ENCODE results near the gene NEXN.

DNA sequence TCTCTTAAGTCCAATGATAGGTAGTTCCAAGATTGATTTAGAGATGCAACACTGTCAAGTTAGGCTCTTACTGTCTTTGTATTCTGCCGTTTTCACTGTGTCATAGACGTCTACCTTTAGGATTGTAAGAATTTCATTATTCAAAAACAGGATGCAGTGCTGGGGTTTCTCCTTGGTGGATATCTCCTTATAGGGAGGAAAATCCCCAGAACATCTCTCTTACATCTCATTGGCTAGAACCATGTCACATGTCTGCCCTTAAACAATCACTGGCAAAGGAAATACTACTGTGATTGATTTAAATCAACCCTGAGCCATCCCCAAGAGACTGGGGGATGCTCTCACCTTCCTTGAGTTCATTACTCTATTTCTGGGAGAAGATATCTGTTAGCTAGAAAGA lies 101.3 kb downstream of the NEXN start:
- no peak for TF ChIP-seq POLR2A (IDR thresholded peaks at IDR 0.05; ENCODE audit: extremely low read depth, insufficient read length)
- TF ChIP-seq, protein P1, sequence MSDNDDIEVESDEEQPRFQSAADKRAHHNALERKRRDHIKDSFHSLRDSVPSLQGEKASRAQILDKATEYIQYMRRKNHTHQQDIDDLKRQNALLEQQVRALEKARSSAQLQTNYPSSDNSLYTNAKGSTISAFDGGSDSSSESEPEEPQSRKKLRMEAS (IDR thresholded peaks at IDR 0.05; ENCODE audit: low read depth, low read length), result no peak
- TF ChIP-seq, protein P2, sequence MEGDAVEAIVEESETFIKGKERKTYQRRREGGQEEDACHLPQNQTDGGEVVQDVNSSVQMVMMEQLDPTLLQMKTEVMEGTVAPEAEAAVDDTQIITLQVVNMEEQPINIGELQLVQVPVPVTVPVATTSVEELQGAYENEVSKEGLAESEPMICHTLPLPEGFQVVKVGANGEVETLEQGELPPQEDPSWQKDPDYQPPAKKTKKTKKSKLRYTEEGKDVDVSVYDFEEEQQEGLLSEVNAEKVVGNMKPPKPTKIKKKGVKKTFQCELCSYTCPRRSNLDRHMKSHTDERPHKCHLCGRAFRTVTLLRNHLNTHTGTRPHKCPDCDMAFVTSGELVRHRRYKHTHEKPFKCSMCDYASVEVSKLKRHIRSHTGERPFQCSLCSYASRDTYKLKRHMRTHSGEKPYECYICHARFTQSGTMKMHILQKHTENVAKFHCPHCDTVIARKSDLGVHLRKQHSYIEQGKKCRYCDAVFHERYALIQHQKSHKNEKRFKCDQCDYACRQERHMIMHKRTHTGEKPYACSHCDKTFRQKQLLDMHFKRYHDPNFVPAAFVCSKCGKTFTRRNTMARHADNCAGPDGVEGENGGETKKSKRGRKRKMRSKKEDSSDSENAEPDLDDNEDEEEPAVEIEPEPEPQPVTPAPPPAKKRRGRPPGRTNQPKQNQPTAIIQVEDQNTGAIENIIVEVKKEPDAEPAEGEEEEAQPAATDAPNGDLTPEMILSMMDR (IDR thresholded peaks at IDR 0.05; ENCODE audit: low read depth, low read length), result no peak
- TF ChIP-seq MYC (IDR thresholded peaks at IDR 0.05; ENCODE audit: low read depth, low read length), result no peak
